ENCODE measurements around the gene GATAD2B.

Gene GATAD2B

GRCh38 chr1:153880962-153881361 is 41.8 kb downstream of the GATAD2B start (continued):
- TF ChIP-seq ZNF768 (tag by site-specific recombination; IDR thresholded peaks at IDR 0.05) (no peak), KLF9 (tag by site-specific recombination; IDR thresholded peaks at IDR 0.05; ENCODE audit: low read depth) (peak; percentile 47; the same call in 1 of the 2 replicates), ZNF610 (tag by site-specific recombination; IDR thresholded peaks at IDR 0.05; ENCODE audit: borderline replicate concordance) (peak; percentile 77; the same call in 1 of the 2 replicates), OVOL3 (tag by site-specific recombination; IDR thresholded peaks at IDR 0.05) (no peak), PRDM2 (tag by site-specific recombination; IDR thresholded peaks at IDR 0.05; ENCODE audit: borderline replicate concordance) (no peak), ZNF571 (tag by site-specific recombination; IDR thresholded peaks at IDR 0.05) (peak; percentile 99), ZNF391 (tag by site-specific recombination; IDR thresholded peaks at IDR 0.05; ENCODE audit: borderline replicate concordance, low read depth) (no peak), ZXDB (tag by site-specific recombination; IDR thresholded peaks at IDR 0.05) (peak; percentile 80), ZNF596 (tag by site-specific recombination; IDR thresholded peaks at IDR 0.05) (no peak; the same call in 1 of the 2 replicates), ZNF791 (tag by site-specific recombination; IDR thresholded peaks at IDR 0.05) (no peak), ZNF654 (tag by site-specific recombination; IDR thresholded peaks at IDR 0.05; ENCODE audit: low read depth) (no peak), ZBTB17 (tag by site-specific recombination; IDR thresholded peaks at IDR 0.05) (peak; percentile 94), ZNF785 (tag by site-specific recombination; IDR thresholded peaks at IDR 0.05) (no peak), KLF17 (tag by site-specific recombination; IDR thresholded peaks at IDR 0.05) (peak; percentile 82), ZNF394 (tag by site-specific recombination; IDR thresholded peaks at IDR 0.05; ENCODE audit: borderline replicate concordance) (peak; percentile 50), ZNF433 (tag by site-specific recombination; IDR thresholded peaks at IDR 0.05; ENCODE audit: low read depth) (no peak), ZNF580 (tag by site-specific recombination; IDR thresholded peaks at IDR 0.05) (peak; percentile 83; the same call in 1 of the 2 replicates), EGR2 (tag by site-specific recombination; IDR thresholded peaks at IDR 0.05; ENCODE audit: low read depth) (no peak), ZNF501 (tag by site-specific recombination; IDR thresholded peaks at IDR 0.05) (peak; percentile 70; the same call in 1 of the 2 replicates), REPIN1 (tag by site-specific recombination; IDR thresholded peaks at IDR 0.05; ENCODE audit: low read depth) (no peak), ZNF132 (tag by site-specific recombination; IDR thresholded peaks at IDR 0.05; ENCODE audit: borderline replicate concordance) (no peak), ZBTB48 (tag by site-specific recombination; IDR thresholded peaks at IDR 0.05) (no peak; the same call in 1 of the 2 replicates), ZNF169 (tag by site-specific recombination; IDR thresholded peaks at IDR 0.05) (no peak), ZBTB7A (tag by site-specific recombination; IDR thresholded peaks at IDR 0.05; ENCODE audit: low read depth) (no peak), ZNF660 (tag by site-specific recombination; IDR thresholded peaks at IDR 0.05) (peak; percentile 100), ZNF10 (tag by site-specific recombination; IDR thresholded peaks at IDR 0.05) (no peak), ZNF24 (tag by site-specific recombination; IDR thresholded peaks at IDR 0.05) (peak; percentile 80), CTCF (tag by site-specific recombination; IDR thresholded peaks at IDR 0.05) (no peak), YY2 (tag by site-specific recombination; IDR thresholded peaks at IDR 0.05) (no peak), ZNF302 (tag by site-specific recombination; IDR thresholded peaks at IDR 0.05; ENCODE audit: low read depth) (no peak), ZNF544 (tag by site-specific recombination; IDR thresholded peaks at IDR 0.05) (no peak; the same call in 1 of the 2 replicates), ZNF692 (tag by site-specific recombination; IDR thresholded peaks at IDR 0.05) (peak; percentile 73)
